Esophagus mucosa (tissue), 1 donor: Measurements from ENCODE around the gene FLCN. TPM values are rescaled to one million over a fixed set of nuclear protein-coding genes. Genes with fewer than 3 reads are reported as not detected.
A peak's percentile ranks its signal among the peaks of the same experiment; 100 is the strongest.
"Not testable (repeated sequence)": the region's sequence is repeated elsewhere in the genome, so short reads cannot be mapped to it uniquely, and the experiment has no call there.

Experiments
- ATAC-seq: fragments of 200-7000 bp; cut with Tn5 transposase; one replicate; pipeline ENCODE4 v1.9.1; 2020
- total RNA-seq: library from RNA; stranded (reverse); gene quantifications from one replicate; pipeline ENCODE4 v1.2.4, GENCODE V29; 2023
- donor health status: DM: yes; HTN: yes; CAD: no.

FLCN gene
- total RNA-seq = 16.5 TPM

- ATAC-seq = peak; percentile 92
Observed at GRCh38 chr17:17237026-17237799, at the start of gene FLCN. FLCN (minus strand) TSS chr17:17237168; CDS start chr17:17228137, 9,031 bp downstream.

GRCh38 chr17:17285951-17286350 is 49.0 kb upstream of the FLCN start:
- no peak for ATAC-seq

- ATAC-seq = peak; percentile 97
Observed at GRCh38 chr17:17280613-17281549, 43.9 kb upstream of the FLCN start, which contains the start of gene COPS3. COPS3 (minus strand) TSS chr17:17281246; CDS start chr17:17281186, 60 bp downstream.

- ATAC-seq = no peak
Observed at GRCh38 chr17:17279316-17279715, 42.3 kb upstream of the FLCN start.

GRCh38 chr17:17277431-17277830 is 40.5 kb upstream of the FLCN start:
- not testable (repeated sequence) for ATAC-seq

GRCh38 chr17:17275971-17276370 is 39.0 kb upstream of the FLCN start:
- ATAC-seq = no peak

GRCh38 chr17:17269926-17270773 is 33.2 kb upstream of the FLCN start:
- ATAC-seq = no peak

- ATAC-seq = no peak
Observed at GRCh38 chr17:17264430-17264829, 27.5 kb upstream of the FLCN start.

GRCh38 chr17:17258998-17259397 is 22.0 kb upstream of the FLCN start:
- ATAC-seq = no peak

GRCh38 chr17:17258011-17258410 is 21.0 kb upstream of the FLCN start:
- no peak for ATAC-seq

- ATAC-seq = no peak
Observed at GRCh38 chr17:17256316-17256715, 19.3 kb upstream of the FLCN start.

- not testable (repeated sequence) for ATAC-seq
Observed at GRCh38 chr17:17255689-17256088, 18.7 kb upstream of the FLCN start.

GRCh38 chr17:17254036-17254435 is 17.1 kb upstream of the FLCN start:
- no peak for ATAC-seq

- ATAC-seq = no peak
Observed at GRCh38 chr17:17253406-17253805, 16.4 kb upstream of the FLCN start.

- no peak for ATAC-seq
Observed at GRCh38 chr17:17252149-17252661, 15.2 kb upstream of the FLCN start.

- ATAC-seq = no peak
Observed at GRCh38 chr17:17246879-17247278, 9.9 kb upstream of the FLCN start.

GRCh38 chr17:17243163-17243562 is 6.2 kb upstream of the FLCN start:
- ATAC-seq = no peak

GRCh38 chr17:17242246-17242645 is 5.3 kb upstream of the FLCN start:
- no peak for ATAC-seq

GRCh38 chr17:17241656-17242055 is 4.7 kb upstream of the FLCN start:
- ATAC-seq = no peak

- ATAC-seq = no peak
Observed at GRCh38 chr17:17239832-17240231, 2.9 kb upstream of the FLCN start.

GRCh38 chr17:17236295-17237025 is 508 bp downstream of the FLCN start:
- ATAC-seq = peak; percentile 27
